Coronary artery (tissue), 2 donors: Measurements from ENCODE around the gene CDK14.

ENCODE experiments used
- DNase-seq: peaks from one replicate; pipeline ENCODE4 v3.0.0-alpha.2; 2017; ENCODE audit warnings: low spot score
- H3K27ac ChIP-seq, 2 donors: fragments of 200-600 bp; sonication (generic); one replicate each; pipeline ENCODE4 v1.5.1; 2016 to 2019
- H3K4me3 ChIP-seq: fragments of 200-600 bp; sonication (generic); 2 replicates; pipeline ENCODE4 v1.5.1; 2016; ENCODE audit warnings: mild to moderate bottlenecking, moderate library complexity
- CTCF ChIP-seq: fragments of 200-600 bp; sonication (generic); IDR thresholded peaks from one replicate; pipeline ENCODE4 v1.5.1; 2019; ENCODE audit warnings: antibody characterized with exemption

The CDK14 gene

GRCh38 chr7:90988516-90988915 is 392.4 kb downstream of the CDK14 start:
- no peak for TF ChIP-seq CTCF
- no peak for DNase-seq
- H3K27ac ChIP-seq: no peak overlapping the region

GRCh38 chr7:90988996-90989765 is 393.1 kb downstream of the CDK14 start:
- no peak overlapping the region for H3K4me3 ChIP-seq
- DNase-seq: no peak
- no peak overlapping the region for H3K27ac ChIP-seq

More at GRCh38 chr7:90988516-90988915, 392.4 kb downstream of the CDK14 start:
- H3K4me3 ChIP-seq: no peak overlapping the region

GRCh38 chr7:90994121-90994520 is 398.0 kb downstream of the CDK14 start:
- no peak for TF ChIP-seq CTCF
- no peak overlapping the region for H3K4me3 ChIP-seq
- no peak for DNase-seq
- no peak overlapping the region for H3K27ac ChIP-seq

More at GRCh38 chr7:90988996-90989765, 393.1 kb downstream of the CDK14 start:
- no peak for TF ChIP-seq CTCF

- DNase-seq: no peak
- TF ChIP-seq CTCF: no peak
- H3K27ac ChIP-seq: no peak overlapping the region
- H3K4me3 ChIP-seq: no peak overlapping the region
These were observed 398.5 kb downstream of the CDK14 start for GRCh38 chr7:90994601-90995000.

- TF ChIP-seq CTCF: no peak
- no peak for DNase-seq
- H3K27ac ChIP-seq: no peak overlapping the region
- no peak overlapping the region for H3K4me3 ChIP-seq
These were observed 399.9 kb downstream of the CDK14 start for GRCh38 chr7:90995996-90996395.

GRCh38 chr7:90999989-91000979 is 404.2 kb downstream of the CDK14 start:
- DNase-seq: no peak
- H3K4me3 ChIP-seq: no peak overlapping the region
- no peak for TF ChIP-seq CTCF
- no peak overlapping the region for H3K27ac ChIP-seq
